HepG2 (cell line): ENCODE results near the gene ACOT6. TPM values are rescaled to one million over a fixed set of nuclear protein-coding genes. Genes with fewer than 3 reads are reported as not detected.

ENCODE experiments used
- ASH2L ChIP-seq: fragments of 300-600, 200-600 bp; sonication (generic); IDR thresholded peaks from 2 replicates; pipeline ENCODE4 v1.7.0; 2017; ENCODE audit warnings: low read depth, mild to moderate bottlenecking, moderate library complexity, mixed read lengths, low read length; ENCODE audit not compliant: insufficient read length
- ATF7 ChIP-seq, 2 experiments: fragments of 450-650 bp in 1 of 2; sonication (generic) in 1 of 2; formaldehyde crosslinking in 1 of 2; IDR thresholded peaks; 2 replicates each; pipeline versions ENCODE4 v1.4.0 to v1.6.1; 2016 to 2020; ENCODE audit warnings: antibody characterized with exemption in 1 of 2, mild to moderate bottlenecking in 1 of 2, missing genetic modification reagents in 1 of 2
- CENPX ChIP-seq: sonication (generic); formaldehyde crosslinking; IDR thresholded peaks from 2 replicates; pipeline ENCODE4 v1.9.0; 2021; ENCODE audit warnings: mild to moderate bottlenecking, missing genetic modification reagents, moderate library complexity
- DZIP1 ChIP-seq: sonication (generic); formaldehyde crosslinking; IDR thresholded peaks from 2 replicates; pipeline ENCODE4 v1.5.0; 2020; ENCODE audit warnings: mild to moderate bottlenecking, missing genetic modification reagents
- EHMT2 ChIP-seq: fragments of 200-600 bp; sonication (generic); IDR thresholded peaks from 2 replicates; pipeline ENCODE4 v1.7.0; 2017; ENCODE audit warnings: antibody characterized with exemption, low read depth, low read length, borderline replicate concordance
- MEIS1 ChIP-seq: sonication (generic); formaldehyde crosslinking; IDR thresholded peaks from 2 replicates; pipeline ENCODE4 v1.9.0; 2021; ENCODE audit warnings: mild to moderate bottlenecking, missing genetic modification reagents, moderate library complexity, borderline replicate concordance
- MIER3 ChIP-seq: IDR thresholded peaks from 2 replicates; pipeline ENCODE4 v1.6.1; 2016; ENCODE audit warnings: missing compliant biosample characterization, borderline replicate concordance
- MTA3 ChIP-seq: sonication (generic); formaldehyde crosslinking; IDR thresholded peaks from 2 replicates; pipeline ENCODE4 v1.4.0; 2020; ENCODE audit warnings: missing genetic modification reagents
- PHF5A ChIP-seq: IDR thresholded peaks from one replicate; pipeline ENCODE4 v1.6.1; 2018; ENCODE audit warnings: low read depth, missing genetic modification reagents; ENCODE audit not compliant: unreplicated experiment
- POGZ ChIP-seq: sonication (generic); formaldehyde crosslinking; IDR thresholded peaks from 2 replicates; pipeline ENCODE4 v1.4.0; 2020; ENCODE audit warnings: mild to moderate bottlenecking, missing genetic modification reagents
- ZBTB44 ChIP-seq: sonication (generic); formaldehyde crosslinking; IDR thresholded peaks from 2 replicates; pipeline ENCODE4 v1.4.0; 2020; ENCODE audit warnings: missing genetic modification reagents
- ZKSCAN1 ChIP-seq: fragments of 150-350 bp; IDR thresholded peaks from 2 replicates; pipeline ENCODE4 v1.6.1; 2014; ENCODE audit warnings: low read length
- ZMYM3 ChIP-seq: sonication (generic); formaldehyde crosslinking; IDR thresholded peaks from 2 replicates; pipeline ENCODE4 v1.5.1; 2020; ENCODE audit warnings: mild to moderate bottlenecking, missing genetic modification reagents
- ZNF18 ChIP-seq: sonication (generic); formaldehyde crosslinking; IDR thresholded peaks from 2 replicates; pipeline ENCODE4 v1.8.0; 2022; ENCODE audit warnings: mild to moderate bottlenecking, missing genetic modification reagents; ENCODE audit not compliant: insufficient replicate concordance
- ZNF251 ChIP-seq: sonication (generic); formaldehyde crosslinking; IDR thresholded peaks from 2 replicates; pipeline ENCODE4 v1.9.0; 2021; ENCODE audit warnings: mild to moderate bottlenecking, missing genetic modification reagents
- ZNF546 ChIP-seq: sonication (generic); formaldehyde crosslinking; conservative IDR thresholded peaks from 2 replicates; pipeline ENCODE4 v1.8.1; 2023; ENCODE audit warnings: mild to moderate bottlenecking, missing genetic modification reagents
- ZNF556 ChIP-seq: sonication (generic); formaldehyde crosslinking; IDR thresholded peaks from 2 replicates; pipeline ENCODE4 v1.4.0; 2020; ENCODE audit warnings: mild to moderate bottlenecking, missing genetic modification reagents, borderline replicate concordance
- ZNF713 ChIP-seq: sonication (generic); formaldehyde crosslinking; IDR thresholded peaks from 2 replicates; pipeline ENCODE4 v1.4.0; 2020; ENCODE audit warnings: mild to moderate bottlenecking, missing genetic modification reagents
- polyA plus RNA-seq, 8 experiments: library from polyadenylated mRNA; depleted of rRNA in 3 of 8; stranded (reverse) in 7 of 8; unstranded in 1 of 8; fragments of >200 nt; fragmentation: Illumina TruSeq in 4 of 8; extraction: Trizol in 4 of 8; gene quantifications; 2 replicates each; pipeline versions ENCODE4 v1.2.1 to v1.2.3, GENCODE V29; 2011 to 2016; ENCODE audit warnings: low read depth in 4 of 8, missing spikeins in 1 of 8, mixed read lengths in 1 of 8; ENCODE audit not compliant: insufficient read depth in 1 of 8
- total RNA-seq, 5 experiments: library from RNA; depleted of rRNA; stranded (reverse); fragments of >200 nt; fragmentation: Illumina TruSeq; extraction: Trizol; gene quantifications; 2 replicates each; pipeline ENCODE4 v1.2.3, GENCODE V29; 2016; ENCODE audit warnings: low read depth in 1 of 5
- TF ChIP-seq, protein P1 (sequence below): sonication (generic); formaldehyde crosslinking; IDR thresholded peaks from 2 replicates; pipeline ENCODE4 v1.8.0; 2022; ENCODE audit warnings: missing genetic modification reagents, mild to moderate bottlenecking, borderline replicate concordance
- TF ChIP-seq, protein P2 (sequence below): sonication (generic); formaldehyde crosslinking; IDR thresholded peaks from 2 replicates; pipeline ENCODE4 v1.8.0; 2022; ENCODE audit warnings: missing genetic modification reagents, mild to moderate bottlenecking, moderate library complexity, borderline replicate concordance

The ACOT6 gene
- total and polyA plus RNA-seq, 2 of the 13 experiments (the other 11 are each of a cell fraction or from before 2014, with no cell fraction given) = 0.15 to 0.27 TPM

GRCh38 chr14:73613046-73613383 lies 698 bp downstream of the ACOT6 start (continued):
- TF ChIP-seq MTA3 (CRISPR knock-in tag) (no peak), ZNF546 (CRISPR knock-in tag) (no peak), ASH2L (peak; percentile 7), ZNF251 (CRISPR knock-in tag) (no peak), MIER3 (CRISPR knock-in tag) (no peak), POGZ (CRISPR knock-in tag) (no peak), ZMYM3 (CRISPR knock-in tag) (no peak), ZNF18 (CRISPR knock-in tag) (no peak), ZKSCAN1 (no peak), ZBTB44 (CRISPR knock-in tag) (no peak), EHMT2 (no peak), MEIS1 (CRISPR knock-in tag) (no peak), PHF5A (CRISPR knock-in tag) (no peak), CENPX (CRISPR knock-in tag) (no peak), ZNF556 (CRISPR knock-in tag) (0 out of 2 replicates have a peak, but pooled peaks have one; percentile 4), ATF7 (IDR thresholded peaks at IDR 0.05) (no peak), ATF7 (CRISPR knock-in tag; IDR thresholded peaks at IDR 0.05) (no peak), DZIP1 (CRISPR knock-in tag) (0 out of 2 replicates have a peak, but pooled peaks have one; percentile 8), ZNF713 (CRISPR knock-in tag) (no peak)
- TF ChIP-seq, protein P1, sequence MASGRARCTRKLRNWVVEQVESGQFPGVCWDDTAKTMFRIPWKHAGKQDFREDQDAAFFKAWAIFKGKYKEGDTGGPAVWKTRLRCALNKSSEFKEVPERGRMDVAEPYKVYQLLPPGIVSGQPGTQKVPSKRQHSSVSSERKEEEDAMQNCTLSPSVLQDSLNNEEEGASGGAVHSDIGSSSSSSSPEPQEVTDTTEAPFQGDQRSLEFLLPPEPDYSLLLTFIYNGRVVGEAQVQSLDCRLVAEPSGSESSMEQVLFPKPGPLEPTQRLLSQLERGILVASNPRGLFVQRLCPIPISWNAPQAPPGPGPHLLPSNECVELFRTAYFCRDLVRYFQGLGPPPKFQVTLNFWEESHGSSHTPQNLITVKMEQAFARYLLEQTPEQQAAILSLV = no peak
- TF ChIP-seq, protein P2, sequence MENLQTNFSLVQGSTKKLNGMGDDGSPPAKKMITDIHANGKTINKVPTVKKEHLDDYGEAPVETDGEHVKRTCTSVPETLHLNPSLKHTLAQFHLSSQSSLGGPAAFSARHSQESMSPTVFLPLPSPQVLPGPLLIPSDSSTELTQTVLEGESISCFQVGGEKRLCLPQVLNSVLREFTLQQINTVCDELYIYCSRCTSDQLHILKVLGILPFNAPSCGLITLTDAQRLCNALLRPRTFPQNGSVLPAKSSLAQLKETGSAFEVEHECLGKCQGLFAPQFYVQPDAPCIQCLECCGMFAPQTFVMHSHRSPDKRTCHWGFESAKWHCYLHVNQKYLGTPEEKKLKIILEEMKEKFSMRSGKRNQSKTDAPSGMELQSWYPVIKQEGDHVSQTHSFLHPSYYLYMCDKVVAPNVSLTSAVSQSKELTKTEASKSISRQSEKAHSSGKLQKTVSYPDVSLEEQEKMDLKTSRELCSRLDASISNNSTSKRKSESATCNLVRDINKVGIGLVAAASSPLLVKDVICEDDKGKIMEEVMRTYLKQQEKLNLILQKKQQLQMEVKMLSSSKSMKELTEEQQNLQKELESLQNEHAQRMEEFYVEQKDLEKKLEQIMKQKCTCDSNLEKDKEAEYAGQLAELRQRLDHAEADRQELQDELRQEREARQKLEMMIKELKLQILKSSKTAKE = no peak
